Measurements from ENCODE around the gene CALD1.

Gene CALD1

GRCh38 chr7:135001390-135002165 is 222.1 kb downstream of the CALD1 start:
- no peak overlapping the region for H3K4me3 ChIP-seq (ENCODE audit: low read depth, low read length)
- no peak for TF ChIP-seq CTCF (IDR thresholded peaks at IDR 0.05; ENCODE audit: insufficient read depth, low read length, missing control alignments)
- DNase-seq (ENCODE audit: low read depth, low spot score): no peak
- POLR2A ChIA-PET: no interaction called here
- CTCF ChIA-PET: interaction anchor here (2.2 kb wide), 1 partner anchor 15 kb away, joined by 9 read pairs; the partner anchor contains the start of gene AGBL3

- TF ChIP-seq CTCF (IDR thresholded peaks at IDR 0.05; ENCODE audit: insufficient read depth, low read length, missing control alignments): no peak
- DNase-seq (ENCODE audit: low read depth, low spot score): no peak
- ChIA-PET CTCF (no interaction called here), POLR2A (no interaction called here)
- no peak overlapping the region for H3K4me3 ChIP-seq (ENCODE audit: low read depth, low read length)
Measured at GRCh38 chr7:135012229-135012628, 232.8 kb downstream of the CALD1 start.

Measured in AG04449 (cell line).